ENCODE measurements around the gene CLEC18B.
"Not testable (repeated sequence)": the region's sequence is repeated elsewhere in the genome, so short reads cannot be mapped to it uniquely, and the experiment has no call there.

Gene CLEC18B

GRCh38 chr16:74420612-74421481 lies at the start of gene CLEC18B:
TSS of gene CLEC18B (minus strand) at chr16:74421478. CDS start at chr16:74421270, 208 bp downstream.
- DNase-seq, result not testable (repeated sequence)

GRCh38 chr16:74469946-74470478 lies 48.7 kb upstream of the CLEC18B start:
- no peak for DNase-seq

- no peak for DNase-seq
These were observed 47.7 kb upstream of the CLEC18B start for GRCh38 chr16:74468807-74469525.

- no peak for DNase-seq
These were observed 45.6 kb upstream of the CLEC18B start for GRCh38 chr16:74466872-74467271.

GRCh38 chr16:74465851-74466685 lies 44.8 kb upstream of the CLEC18B start:
- DNase-seq, result no peak

GRCh38 chr16:74465281-74465680 lies 44.0 kb upstream of the CLEC18B start:
- DNase-seq, result no peak

GRCh38 chr16:74463888-74464287 lies 42.6 kb upstream of the CLEC18B start:
- no peak for DNase-seq

- no peak for DNase-seq
These were observed 41.1 kb upstream of the CLEC18B start for GRCh38 chr16:74462361-74462760.

GRCh38 chr16:74461826-74462225 lies 40.5 kb upstream of the CLEC18B start:
- DNase-seq, result no peak

- no peak for DNase-seq
These were observed 39.3 kb upstream of the CLEC18B start for GRCh38 chr16:74460542-74460941.

- DNase-seq, result no peak
These were observed 35.0 kb upstream of the CLEC18B start for GRCh38 chr16:74456290-74456625.

- DNase-seq, result no peak
These were observed 34.5 kb upstream of the CLEC18B start for GRCh38 chr16:74455619-74456289.

GRCh38 chr16:74455213-74455612 lies 33.9 kb upstream of the CLEC18B start:
- DNase-seq, result no peak

- DNase-seq, result no peak
These were observed 30.9 kb upstream of the CLEC18B start for GRCh38 chr16:74451951-74452758.

GRCh38 chr16:74450967-74451760 lies 29.9 kb upstream of the CLEC18B start:
- no peak for DNase-seq

GRCh38 chr16:74450236-74450635 lies 29.0 kb upstream of the CLEC18B start:
- no peak for DNase-seq

GRCh38 chr16:74449470-74449869 lies 28.2 kb upstream of the CLEC18B start:
- DNase-seq, result no peak

GRCh38 chr16:74448990-74449389 lies 27.7 kb upstream of the CLEC18B start:
- DNase-seq, result no peak

- DNase-seq, result no peak
These were observed 26.3 kb upstream of the CLEC18B start for GRCh38 chr16:74447578-74447977.

GRCh38 chr16:74446866-74447265 lies 25.6 kb upstream of the CLEC18B start:
- no peak for DNase-seq
